GM18507 (cell line): ENCODE results near the gene TMEM108.

ENCODE experiments used
- DNase-seq: peaks from one replicate; pipeline ENCODE4 v3.0.0; 2011; ENCODE audit warnings: low read depth; ENCODE audit not compliant: insufficient read length; ENCODE audit errors: extremely low spot score
- FAIRE-seq: peaks from 2 replicates; lab custom pipeline; 2011; peaks lifted over from hg19 to GRCh38; lab: Jason Lieb, UNC

Gene TMEM108

GRCh38 chr3:133157716-133158115 lies 119.5 kb downstream of the TMEM108 start:
- FAIRE-seq: no peak
- DNase-seq: no peak

- no peak for FAIRE-seq
Measured at GRCh38 chr3:133158686-133159085, 120.5 kb downstream of the TMEM108 start.

GRCh38 chr3:133159498-133160475 lies 121.6 kb downstream of the TMEM108 start:
- FAIRE-seq (peak; percentile 35), DNase-seq (no peak)

More at GRCh38 chr3:133158686-133159085, 120.5 kb downstream of the TMEM108 start:
- DNase-seq: no peak

GRCh38 chr3:133161656-133162055 lies 123.5 kb downstream of the TMEM108 start:
- FAIRE-seq (no peak), DNase-seq (no peak)

- DNase-seq (no peak), FAIRE-seq (no peak)
Measured at GRCh38 chr3:133162265-133162664, 124.1 kb downstream of the TMEM108 start.

- DNase-seq: no peak
- no peak for FAIRE-seq
Measured at GRCh38 chr3:133162670-133163305, 124.6 kb downstream of the TMEM108 start.

GRCh38 chr3:133167340-133168024 lies 129.3 kb downstream of the TMEM108 start:
- no peak for FAIRE-seq

GRCh38 chr3:133168025-133168401 lies 129.8 kb downstream of the TMEM108 start:
- no peak for DNase-seq
- FAIRE-seq: no peak

More at GRCh38 chr3:133167340-133168024, 129.3 kb downstream of the TMEM108 start:
- no peak for DNase-seq

GRCh38 chr3:133169331-133170068 lies 131.3 kb downstream of the TMEM108 start:
- FAIRE-seq (no peak), DNase-seq (no peak)

GRCh38 chr3:133171831-133172230 lies 133.6 kb downstream of the TMEM108 start:
- no peak for FAIRE-seq

GRCh38 chr3:133181392-133182150 lies 143.4 kb downstream of the TMEM108 start:
- DNase-seq (no peak), FAIRE-seq (no peak)

More at GRCh38 chr3:133171831-133172230, 133.6 kb downstream of the TMEM108 start:
- no peak for DNase-seq

GRCh38 chr3:133187870-133188379 lies 149.7 kb downstream of the TMEM108 start:
- no peak for DNase-seq
- no peak for FAIRE-seq

- no peak for FAIRE-seq
Measured at GRCh38 chr3:133188996-133189395, 150.8 kb downstream of the TMEM108 start.

GRCh38 chr3:133189893-133190292 lies 151.7 kb downstream of the TMEM108 start:
- DNase-seq: no peak
- no peak for FAIRE-seq

More at GRCh38 chr3:133188996-133189395, 150.8 kb downstream of the TMEM108 start:
- DNase-seq: no peak

- no peak for FAIRE-seq
- DNase-seq: no peak
Measured at GRCh38 chr3:133191818-133192217, 153.6 kb downstream of the TMEM108 start.

- no peak for FAIRE-seq
- DNase-seq: no peak
Measured at GRCh38 chr3:133192363-133192945, 154.3 kb downstream of the TMEM108 start.

- FAIRE-seq: no peak
- no peak for DNase-seq
Measured at GRCh38 chr3:133192967-133193366, 154.8 kb downstream of the TMEM108 start.

GRCh38 chr3:133196527-133196926 lies 158.3 kb downstream of the TMEM108 start:
- DNase-seq: no peak
- no peak for FAIRE-seq
